Breast epithelium (tissue), 4 donors: ENCODE measurements around the gene TRANK1. TPM values are rescaled to one million over a fixed set of nuclear protein-coding genes. Genes with fewer than 3 reads are reported as not detected.
"Not testable (repeated sequence)": the region's sequence is repeated elsewhere in the genome, so short reads cannot be mapped to it uniquely, and the experiment has no call there.

Source experiments
- DNase-seq, 2 donors: peaks; one replicate each; pipeline ENCODE4 v3.0.0-alpha.2; 2019; ENCODE audit warnings: low spot score in 2 of 2
- H3K27ac ChIP-seq, 2 donors: fragments of 200-600 bp; sonication (generic) in 1 of 2; one replicate each; pipeline ENCODE4 v1.5.1; 2016 to 2019; ENCODE audit warnings: mild to moderate bottlenecking in 1 of 2
- H3K27me3 ChIP-seq, 2 donors: fragments of 200-600 bp; sonication (generic) in 1 of 2; one replicate each; pipeline versions ENCODE4 v1.5.1 to v1.6.0; 2017 to 2019; ENCODE audit warnings: control low read depth in 1 of 2, mild to moderate bottlenecking in 1 of 2
- H3K36me3 ChIP-seq: fragments of 200-600 bp; one replicate; pipeline ENCODE4 v1.5.1; 2019
- H3K4me1 ChIP-seq, 2 donors: fragments of 200-600 bp; sonication (generic); one replicate each; pipeline ENCODE4 v1.5.1; 2016 to 2019; ENCODE audit warnings: control low read depth in 1 of 2
- H3K4me3 ChIP-seq, 3 donors: fragments of 200-600 bp; sonication (generic); 1 replicate in 2 of 3; 2 replicates in 1 of 3; pipeline ENCODE4 v1.5.1; 2016 to 2019; ENCODE audit warnings: mild to moderate bottlenecking in 3 of 3, moderate library complexity in 2 of 3
- H3K9me3 ChIP-seq, 2 donors: fragments of 200-600 bp; sonication (generic) in 1 of 2; one replicate each; pipeline ENCODE4 v1.5.1; 2016 to 2019; ENCODE audit warnings: control low read depth in 1 of 2
- CTCF ChIP-seq, 3 donors: fragments of 450-650 bp; IDR thresholded peaks; one replicate each; pipeline ENCODE4 v1.5.1; 2016 to 2017; ENCODE audit warnings: antibody characterized with exemption in 3 of 3, mild to moderate bottlenecking in 3 of 3, moderate library complexity in 3 of 3
- POLR2A ChIP-seq: fragments of 450-650 bp; IDR thresholded peaks from one replicate; pipeline ENCODE4 v1.6.1; 2016; ENCODE audit warnings: antibody characterized with exemption, mild to moderate bottlenecking, moderate library complexity
- POLR2AphosphoS5 ChIP-seq, 3 donors: sonication (generic); formaldehyde crosslinking; IDR thresholded peaks; one replicate each; pipeline ENCODE4 v1.6.1; 2017; ENCODE audit warnings: antibody characterized with exemption in 3 of 3
- intact Hi-C: fragments of 100-400 bp; cut with DNase I; formaldehyde crosslinking; loops from one replicate; pipeline ENCODE4 v1.15.1; 2023; ENCODE audit warnings: low total_unique reads
- total RNA-seq, 3 donors: library from RNA; depleted of rRNA; stranded (reverse); fragments of >200 nt; gene quantifications; one replicate each; pipeline ENCODE4 v1.1.0, GENCODE V29; 2016

The TRANK1 gene
- total RNA-seq, 3 donors from 2014 or later: 13.6 to 16.6 (median 13.8) TPM

- Histone ChIP-seq H3K4me1 (no peaks in the 10 kb centered on the region), H3K27me3 (no peaks in the 10 kb centered on the region), H3K27ac (no peak overlapping the region), H3K4me3 (no peak overlapping the region), H3K9me3 (no peaks in the 10 kb centered on the region), H3K36me3 (no peaks in the 10 kb centered on the region)
- DNase-seq: no peak
- TF ChIP-seq POLR2AphosphoS5 (IDR thresholded peaks at IDR 0.05) (no peak), POLR2A (no peak), CTCF (IDR thresholded peaks at IDR 0.05) (no peak)
- intact Hi-C loops: loop anchor here (10.0 kb wide), 1 partner anchor 817 kb away; no protein-coding TSS in a partner anchor
Measured at GRCh38 chr3:36937492-36937891, 7.4 kb downstream of the TRANK1 start.

- DNase-seq: no peak
- Histone ChIP-seq H3K36me3 (no peaks in the 10 kb centered on the region), H3K4me1 (no peaks in the 10 kb centered on the region), H3K4me3 (no peak overlapping the region), H3K27ac (no peak overlapping the region), H3K9me3 (no peaks in the 10 kb centered on the region), H3K27me3 (no peaks in the 10 kb centered on the region)
- intact Hi-C loops: loop anchor here (10.0 kb wide), 1 partner anchor 821 kb away; no protein-coding TSS in a partner anchor
- TF ChIP-seq POLR2A: no peak
- TF ChIP-seq CTCF (IDR thresholded peaks at IDR 0.05): no peak
- no peak for TF ChIP-seq POLR2AphosphoS5 (IDR thresholded peaks at IDR 0.05)
Measured at GRCh38 chr3:36933540-36934296, 11.1 kb downstream of the TRANK1 start.

- H3K27me3 ChIP-seq, H3K4me3 ChIP-seq, H3K36me3 ChIP-seq, H3K4me1 ChIP-seq, H3K27ac ChIP-seq, H3K9me3 ChIP-seq, DNase-seq: not testable (repeated sequence)
- intact Hi-C loops: loop anchor here (10.0 kb wide), 1 partner anchor 823 kb away; no protein-coding TSS in a partner anchor
Measured at GRCh38 chr3:36931424-36931823, 13.4 kb downstream of the TRANK1 start.

GRCh38 chr3:36928220-36928619, 16.6 kb downstream of the TRANK1 start:
- H3K27ac ChIP-seq: no peak overlapping the region
- intact Hi-C loops: no loop called here

GRCh38 chr3:36926292-36926897, 18.5 kb downstream of the TRANK1 start:
- Histone ChIP-seq H3K9me3 (no peaks in the 10 kb centered on the region), H3K4me1 (no peaks in the 10 kb centered on the region), H3K27me3 (no peaks in the 10 kb centered on the region), H3K27ac (no peak overlapping the region), H3K4me3 (no peak overlapping the region), H3K36me3 (no peaks in the 10 kb centered on the region)
- no peak for DNase-seq
- intact Hi-C loops: no loop called here
- TF ChIP-seq POLR2AphosphoS5 (IDR thresholded peaks at IDR 0.05) (no peak), CTCF (IDR thresholded peaks at IDR 0.05) (no peak), POLR2A (no peak)

More at GRCh38 chr3:36928220-36928619, 16.6 kb downstream of the TRANK1 start:
- Histone ChIP-seq H3K4me3 (no peak overlapping the region), H3K27me3 (no peaks in the 10 kb centered on the region), H3K36me3 (no peaks in the 10 kb centered on the region), H3K4me1 (no peaks in the 10 kb centered on the region), H3K9me3 (no peaks in the 10 kb centered on the region)
- TF ChIP-seq CTCF (IDR thresholded peaks at IDR 0.05): no peak
- no peak for TF ChIP-seq POLR2A
- no peak for TF ChIP-seq POLR2AphosphoS5 (IDR thresholded peaks at IDR 0.05)
- no peak for DNase-seq
